Measurements from ENCODE around the gene FKRP. TPM values are rescaled to one million over a fixed set of nuclear protein-coding genes. Genes with fewer than 3 reads are reported as not detected.

FKRP gene
- total RNA-seq, 2 donors from 2014 or later: 8.4 to 10.4 TPM

- TF ChIP-seq CTCF (IDR thresholded peaks at IDR 0.05): no peak
- H3K36me3 ChIP-seq: peaks cover 39% of the 10 kb centered on the region
- intact Hi-C loops (cut with DNase I): no loop called here
- no peaks in the 10 kb centered on the region for H3K4me1 ChIP-seq
- no peak for DNase-seq
- no peaks in the 10 kb centered on the region for H3K9me3 ChIP-seq
- no peak overlapping the region for H3K4me3 ChIP-seq
- H3K27me3 ChIP-seq: no peaks in the 10 kb centered on the region
- no peak overlapping the region for H3K9ac ChIP-seq (ENCODE audit: low read depth in 2 of 2, low read length in 2 of 2)
- H3K27ac ChIP-seq: no peak overlapping the region
Observed at GRCh38 chr19:46730187-46730586, 15.7 kb upstream of the FKRP start.

GRCh38 chr19:46730595-46730994 lies 15.3 kb upstream of the FKRP start:
- Histone ChIP-seq H3K4me1 (no peaks in the 10 kb centered on the region), H3K4me3 (no peak overlapping the region), H3K27ac (no peak overlapping the region), H3K36me3 (peaks cover 41% of the 10 kb centered on the region), H3K9me3 (no peaks in the 10 kb centered on the region), H3K27me3 (no peaks in the 10 kb centered on the region), H3K9ac (ENCODE audit: low read depth in 2 of 2, low read length in 2 of 2) (peak overlapping the region in 1 of 2 donors; percentile 5)
- no peak for DNase-seq
- TF ChIP-seq CTCF (IDR thresholded peaks at IDR 0.05): no peak
- intact Hi-C loops (cut with DNase I): no loop called here

- no peak overlapping the region for H3K27ac ChIP-seq
- DNase-seq: no peak
- intact Hi-C loops (cut with DNase I): no loop called here
- H3K9ac ChIP-seq (ENCODE audit: low read depth in 2 of 2, low read length in 2 of 2): peak overlapping the region in 1 of 2 donors; percentile 5
- H3K4me3 ChIP-seq: no peak overlapping the region
- H3K36me3 ChIP-seq: peaks cover 41% of the 10 kb centered on the region
- H3K9me3 ChIP-seq: no peaks in the 10 kb centered on the region
- no peak for TF ChIP-seq CTCF (IDR thresholded peaks at IDR 0.05)
- no peaks in the 10 kb centered on the region for H3K27me3 ChIP-seq
- no peaks in the 10 kb centered on the region for H3K4me1 ChIP-seq
Observed at GRCh38 chr19:46731007-46731501, 14.8 kb upstream of the FKRP start.

GRCh38 chr19:46731584-46731983 lies 14.3 kb upstream of the FKRP start:
- no peak for TF ChIP-seq CTCF (IDR thresholded peaks at IDR 0.05)
- Histone ChIP-seq H3K4me1 (no peaks in the 10 kb centered on the region), H3K27me3 (no peaks in the 10 kb centered on the region), H3K9ac (ENCODE audit: low read depth in 2 of 2, low read length in 2 of 2) (no peak overlapping the region), H3K27ac (no peak overlapping the region), H3K9me3 (no peaks in the 10 kb centered on the region), H3K4me3 (no peak overlapping the region), H3K36me3 (peaks cover 37% of the 10 kb centered on the region)
- DNase-seq: no peak
- intact Hi-C loops (cut with DNase I): no loop called here

GRCh38 chr19:46732172-46732938 lies 13.5 kb upstream of the FKRP start:
- Histone ChIP-seq H3K4me1 (no peaks in the 10 kb centered on the region), H3K4me3 (no peak overlapping the region), H3K36me3 (peaks cover 31% of the 10 kb centered on the region), H3K27me3 (no peaks in the 10 kb centered on the region), H3K9me3 (no peaks in the 10 kb centered on the region), H3K27ac (no peak overlapping the region), H3K9ac (ENCODE audit: low read depth in 2 of 2, low read length in 2 of 2) (no peak overlapping the region)
- no peak for TF ChIP-seq CTCF (IDR thresholded peaks at IDR 0.05)
- no peak for DNase-seq
- intact Hi-C loops (cut with DNase I): no loop called here

Data from colonic mucosa (tissue), 4 donors.